Mammary epithelial cell (primary cell): ENCODE measurements around the gene DACT2.
"Not testable (repeated sequence)": the region's sequence is repeated elsewhere in the genome, so short reads cannot be mapped to it uniquely, and the experiment has no call there.

Source experiments
- EZH2 ChIP-seq: IDR thresholded peaks from 2 replicates; pipeline ENCODE4 v1.6.1; 2012; ENCODE audit warnings: low read length, inconsistent platforms, borderline replicate concordance
- TF ChIP-seq, protein P1 (sequence below), 2 donors: IDR thresholded peaks in 1 of 2; conservative IDR thresholded peaks in 1 of 2; 2 replicates each; pipeline ENCODE4 v1.5.1; 2011 to 2012; ENCODE audit warnings: inconsistent platforms in 2 of 2, low read length in 2 of 2, mild to moderate bottlenecking in 2 of 2, control low read depth in 1 of 2, low read depth in 1 of 2; ENCODE audit not compliant: insufficient read depth in 1 of 2; ENCODE audit errors: extremely low read depth in 1 of 2

DNA sequence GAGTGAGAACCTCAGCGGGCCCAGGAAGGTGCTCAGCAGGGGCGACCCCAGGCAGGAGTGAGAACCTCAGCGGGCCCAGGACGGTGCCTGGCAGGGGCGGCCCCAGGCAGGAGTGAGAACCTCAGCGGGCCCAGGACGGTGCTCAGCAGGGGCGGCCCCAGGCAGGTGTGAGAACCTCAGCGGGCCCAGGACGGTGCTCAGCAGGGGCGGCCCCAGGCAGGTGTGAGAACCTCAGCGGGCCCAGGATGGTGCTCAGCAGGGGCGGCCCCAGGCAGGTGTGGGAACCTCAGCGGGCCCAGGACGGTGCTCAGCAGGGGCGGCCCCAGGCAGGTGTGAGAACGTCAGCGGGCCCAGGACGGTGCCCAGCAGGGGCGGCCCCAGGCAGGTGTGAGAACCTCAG, 37.3 kb upstream of the DACT2 start:
- TF ChIP-seq, protein P1, sequence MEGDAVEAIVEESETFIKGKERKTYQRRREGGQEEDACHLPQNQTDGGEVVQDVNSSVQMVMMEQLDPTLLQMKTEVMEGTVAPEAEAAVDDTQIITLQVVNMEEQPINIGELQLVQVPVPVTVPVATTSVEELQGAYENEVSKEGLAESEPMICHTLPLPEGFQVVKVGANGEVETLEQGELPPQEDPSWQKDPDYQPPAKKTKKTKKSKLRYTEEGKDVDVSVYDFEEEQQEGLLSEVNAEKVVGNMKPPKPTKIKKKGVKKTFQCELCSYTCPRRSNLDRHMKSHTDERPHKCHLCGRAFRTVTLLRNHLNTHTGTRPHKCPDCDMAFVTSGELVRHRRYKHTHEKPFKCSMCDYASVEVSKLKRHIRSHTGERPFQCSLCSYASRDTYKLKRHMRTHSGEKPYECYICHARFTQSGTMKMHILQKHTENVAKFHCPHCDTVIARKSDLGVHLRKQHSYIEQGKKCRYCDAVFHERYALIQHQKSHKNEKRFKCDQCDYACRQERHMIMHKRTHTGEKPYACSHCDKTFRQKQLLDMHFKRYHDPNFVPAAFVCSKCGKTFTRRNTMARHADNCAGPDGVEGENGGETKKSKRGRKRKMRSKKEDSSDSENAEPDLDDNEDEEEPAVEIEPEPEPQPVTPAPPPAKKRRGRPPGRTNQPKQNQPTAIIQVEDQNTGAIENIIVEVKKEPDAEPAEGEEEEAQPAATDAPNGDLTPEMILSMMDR (conservative IDR thresholded peaks at IDR 0.05 in 1 of 2, IDR thresholded peaks at IDR 0.05 in 1 of 2; ENCODE audit: extremely low read depth in 1 of 2, insufficient read depth in 1 of 2, low read depth in 1 of 2, low read length in 2 of 2) = not testable (repeated sequence)
- not testable (repeated sequence) for TF ChIP-seq EZH2
